ENCODE data around the gene TCEA2.

- TF ChIP-seq EZH2 (IDR thresholded peaks at IDR 0.05; ENCODE audit: borderline replicate concordance, low read length) = no peak
- TF ChIP-seq, protein P1, sequence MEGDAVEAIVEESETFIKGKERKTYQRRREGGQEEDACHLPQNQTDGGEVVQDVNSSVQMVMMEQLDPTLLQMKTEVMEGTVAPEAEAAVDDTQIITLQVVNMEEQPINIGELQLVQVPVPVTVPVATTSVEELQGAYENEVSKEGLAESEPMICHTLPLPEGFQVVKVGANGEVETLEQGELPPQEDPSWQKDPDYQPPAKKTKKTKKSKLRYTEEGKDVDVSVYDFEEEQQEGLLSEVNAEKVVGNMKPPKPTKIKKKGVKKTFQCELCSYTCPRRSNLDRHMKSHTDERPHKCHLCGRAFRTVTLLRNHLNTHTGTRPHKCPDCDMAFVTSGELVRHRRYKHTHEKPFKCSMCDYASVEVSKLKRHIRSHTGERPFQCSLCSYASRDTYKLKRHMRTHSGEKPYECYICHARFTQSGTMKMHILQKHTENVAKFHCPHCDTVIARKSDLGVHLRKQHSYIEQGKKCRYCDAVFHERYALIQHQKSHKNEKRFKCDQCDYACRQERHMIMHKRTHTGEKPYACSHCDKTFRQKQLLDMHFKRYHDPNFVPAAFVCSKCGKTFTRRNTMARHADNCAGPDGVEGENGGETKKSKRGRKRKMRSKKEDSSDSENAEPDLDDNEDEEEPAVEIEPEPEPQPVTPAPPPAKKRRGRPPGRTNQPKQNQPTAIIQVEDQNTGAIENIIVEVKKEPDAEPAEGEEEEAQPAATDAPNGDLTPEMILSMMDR (IDR thresholded peaks at IDR 0.05; ENCODE audit: low read length) = no peak
Measured at GRCh38 chr20:64051561-64052325, 11.3 kb upstream of the TCEA2 start.

Data from OCI-LY1 (cell line).